ELR (cell line): Measurements from ENCODE around the gene NCOA4.
A peak's percentile ranks its signal among the peaks of the same experiment; 100 is the strongest.
"Not testable (repeated sequence)": the region's sequence is repeated elsewhere in the genome, so short reads cannot be mapped to it uniquely, and the experiment has no call there.

Source experiments
- DNase-seq: peaks from one replicate; pipeline ENCODE4 v3.0.0-alpha.2; 2015; ENCODE audit warnings: low read depth

Gene NCOA4

GRCh38 chr10:45983538-45984186, 46.8 kb downstream of the NCOA4 start:
- peak; percentile 59 for DNase-seq

DNA sequence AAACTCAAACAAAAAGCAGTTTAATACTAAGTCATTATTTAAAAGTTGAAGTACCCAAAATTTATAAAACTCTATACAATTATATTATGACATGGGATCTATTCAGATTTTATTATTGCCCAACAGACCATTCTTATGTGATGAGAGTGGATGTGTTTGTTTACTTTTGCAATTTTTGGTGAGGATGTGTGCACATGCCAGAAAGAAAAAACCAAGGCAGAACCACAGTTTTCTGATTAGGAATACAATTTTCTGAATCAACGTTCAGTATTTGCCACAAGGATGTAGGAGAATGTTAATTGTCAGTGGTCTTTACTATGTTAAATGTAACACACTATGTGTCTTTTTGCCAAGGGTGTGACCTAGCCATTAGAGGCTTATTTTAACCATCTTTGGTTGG, 49.1 kb downstream of the NCOA4 start:
- not testable (repeated sequence) for DNase-seq

DNA sequence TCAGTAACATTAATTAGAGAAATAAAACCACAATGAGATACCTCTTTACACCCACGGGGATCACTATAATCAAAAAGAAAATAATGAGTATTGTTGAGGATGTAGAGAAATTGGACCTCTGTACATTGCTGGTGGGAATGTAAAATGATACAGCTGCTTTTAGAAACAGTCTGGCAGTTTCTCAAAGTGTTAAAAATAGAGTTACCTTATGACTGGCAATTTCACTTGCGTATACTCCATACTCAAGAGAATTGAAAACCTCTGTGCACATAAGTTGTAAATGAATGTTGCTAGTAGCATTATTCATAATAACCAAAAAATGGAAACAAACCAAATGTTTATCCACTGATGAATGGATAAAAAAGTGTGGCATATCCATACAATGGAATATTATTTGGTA, 51.9 kb downstream of the NCOA4 start:
- DNase-seq = not testable (repeated sequence)

GRCh38 chr10:45974041-45974440, 56.4 kb downstream of the NCOA4 start:
- DNase-seq = not testable (repeated sequence)

DNA sequence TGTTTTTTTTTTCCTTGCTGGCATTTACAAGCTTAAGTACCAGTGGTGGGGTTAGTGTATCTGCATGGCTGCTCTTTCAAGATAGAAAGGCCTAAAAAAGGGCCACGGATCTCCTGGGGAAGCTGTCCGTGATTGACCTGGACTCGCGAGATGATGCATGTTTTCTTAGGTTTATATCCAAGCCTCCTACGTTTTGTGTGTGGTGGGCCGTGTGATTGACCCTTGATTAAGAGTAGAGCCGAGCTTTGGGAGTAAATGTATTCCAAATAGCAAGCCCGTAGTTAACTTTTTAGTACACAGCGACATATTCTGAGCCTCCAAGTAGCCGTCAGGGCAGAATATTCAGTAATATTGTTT, 57.6 kb downstream of the NCOA4 start:
- peak; percentile 17 for DNase-seq

DNA sequence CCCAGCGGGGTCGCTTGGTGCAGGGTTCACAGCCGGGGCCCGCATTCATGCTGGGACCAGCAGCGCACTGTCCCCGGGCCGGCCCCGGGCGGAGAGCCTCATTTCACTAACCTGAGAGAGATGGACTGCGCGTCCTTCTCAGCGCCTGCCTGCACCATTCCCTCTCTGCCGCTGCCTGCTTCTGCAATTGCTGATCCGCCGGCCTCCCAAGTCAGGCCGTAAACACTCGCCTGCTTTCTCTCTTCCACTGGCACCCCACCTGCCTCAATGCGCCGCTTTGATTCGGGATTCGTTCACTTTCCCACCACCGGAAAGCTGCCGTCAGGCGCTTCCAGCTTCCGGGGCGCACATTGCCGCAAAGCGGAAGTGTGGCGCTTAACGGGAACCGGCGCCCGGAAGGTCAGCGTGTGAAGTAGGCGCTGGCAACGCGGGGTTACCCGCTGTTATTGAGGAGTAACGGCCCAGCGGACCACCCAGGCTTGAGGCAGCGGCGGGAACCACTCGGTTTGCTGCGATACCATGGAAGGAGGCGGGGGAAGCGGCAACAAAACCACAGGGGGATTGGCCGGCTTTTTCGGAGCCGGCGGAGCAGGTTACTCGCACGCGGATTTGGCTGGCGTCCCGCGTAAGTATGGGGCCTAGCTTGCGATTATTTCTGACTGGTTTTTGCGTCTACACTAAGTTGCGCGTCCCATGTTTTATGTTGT, 58.2 kb downstream of the NCOA4 start, which contains the start of gene TIMM23:
Gene TIMM23, plus strand, starts transcription at position 384 of the 707 bp plus-strand sequence. Its CDS starts 136 bp downstream, at position 520.
- peak; percentile 90 for DNase-seq

DNA sequence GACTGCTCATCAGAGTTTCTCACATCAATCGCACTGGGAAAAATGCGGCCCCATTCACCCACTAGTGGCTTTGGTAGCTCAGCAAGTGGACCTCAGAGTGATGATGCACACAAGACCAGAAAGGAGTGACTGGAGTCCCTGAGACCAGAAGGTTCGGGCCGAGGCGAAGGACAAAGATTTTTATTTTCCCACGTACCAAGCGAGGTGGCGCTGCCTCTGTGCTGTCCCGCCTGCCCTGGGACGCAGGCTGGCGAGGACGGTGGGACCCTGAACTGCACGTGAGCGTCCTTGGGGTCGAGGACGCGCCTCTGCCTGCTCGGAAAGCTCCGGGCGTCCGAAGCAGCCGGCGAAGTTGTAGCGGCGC, 58.7 kb downstream of the NCOA4 start:
- peak; percentile 32 for DNase-seq

- DNase-seq = not testable (repeated sequence)
These were observed 59.4 kb downstream of the NCOA4 start for GRCh38 chr10:45971019-45971418.

DNA sequence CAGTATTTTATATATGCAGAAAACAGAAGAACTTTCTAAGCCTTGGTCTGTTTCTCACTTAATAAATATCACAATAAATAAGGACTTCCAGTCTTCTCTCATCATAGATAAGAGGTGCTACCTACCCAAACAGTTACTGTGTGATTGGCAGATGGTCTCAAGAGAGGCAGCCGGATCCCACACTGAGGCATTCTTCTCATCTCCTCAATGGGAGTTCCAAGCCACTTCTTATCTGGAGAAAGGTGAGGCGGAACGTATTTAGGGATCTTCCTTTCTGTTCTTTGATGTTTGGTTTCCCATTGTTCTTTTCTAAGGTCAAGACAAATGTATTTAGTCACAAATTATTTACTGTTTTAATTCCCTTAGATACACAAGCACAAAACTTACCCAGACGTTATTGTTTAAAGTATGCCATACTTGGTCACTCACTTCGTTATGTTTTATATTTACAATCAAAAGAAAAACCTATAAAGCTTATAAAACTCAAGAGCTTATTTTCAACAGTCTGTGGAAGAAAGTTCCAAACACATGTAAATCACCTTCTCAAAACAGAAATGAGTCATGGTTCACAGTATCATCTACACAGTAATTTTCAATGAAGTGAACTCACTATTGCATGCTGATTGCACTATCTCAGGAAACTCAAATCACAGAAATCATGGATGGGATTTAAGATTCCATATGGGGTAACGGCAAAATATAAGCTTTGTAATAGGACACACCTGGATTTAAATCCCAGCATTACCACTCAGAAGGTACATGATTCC, 67.6 kb downstream of the NCOA4 start:
- not testable (repeated sequence) for DNase-seq

- DNase-seq = not testable (repeated sequence)
These were observed 72.5 kb downstream of the NCOA4 start for GRCh38 chr10:45957928-45958327.

GRCh38 chr10:45956634-45957033, 73.8 kb downstream of the NCOA4 start:
- DNase-seq = not testable (repeated sequence)
